ENCODE results near the gene FOXP2.

Gene FOXP2

GRCh38 chr7:114678116-114678515 lies 263.5 kb downstream of the FOXP2 start:
- H3K9ac ChIP-seq = no peak overlapping the region
- H3K4me2 ChIP-seq (ENCODE audit: low read length) = no peak overlapping the region
- H3K27me3 ChIP-seq (ENCODE audit: control insufficient read depth, insufficient read depth, low read length) = no peaks in the 10 kb centered on the region
- H3K36me3 ChIP-seq (ENCODE audit: control insufficient read depth, insufficient read depth, low read length) = no peaks in the 10 kb centered on the region
- H3K79me2 ChIP-seq = no peaks in the 10 kb centered on the region
- H2AFZ ChIP-seq = no peak overlapping the region
- no peak overlapping the region for H3K27ac ChIP-seq
- no peak overlapping the region for H3K4me3 ChIP-seq (ENCODE audit: low read depth, low read length)
- H3K9me3 ChIP-seq (ENCODE audit: control insufficient read depth, low read length) = no peaks in the 10 kb centered on the region
- TF ChIP-seq CTCF (IDR thresholded peaks at IDR 0.05) = no peak
- H3K4me1 ChIP-seq = no peaks in the 10 kb centered on the region

GRCh38 chr7:114687238-114687637 lies 272.6 kb downstream of the FOXP2 start:
- no peak for TF ChIP-seq CTCF (IDR thresholded peaks at IDR 0.05)
- no peaks in the 10 kb centered on the region for H3K79me2 ChIP-seq

GRCh38 chr7:114688443-114689055 lies 273.9 kb downstream of the FOXP2 start:
- H3K27me3 ChIP-seq (ENCODE audit: control insufficient read depth, insufficient read depth, low read length) = no peaks in the 10 kb centered on the region
- H3K27ac ChIP-seq = no peak overlapping the region
- no peaks in the 10 kb centered on the region for H3K79me2 ChIP-seq
- no peaks in the 10 kb centered on the region for H3K9me3 ChIP-seq (ENCODE audit: control insufficient read depth, low read length)
- H3K4me2 ChIP-seq (ENCODE audit: low read length) = no peak overlapping the region
- no peak for TF ChIP-seq CTCF (IDR thresholded peaks at IDR 0.05)
- H2AFZ ChIP-seq = no peak overlapping the region
- H3K4me1 ChIP-seq = no peaks in the 10 kb centered on the region
- no peaks in the 10 kb centered on the region for H3K36me3 ChIP-seq (ENCODE audit: control insufficient read depth, insufficient read depth, low read length)
- H3K4me3 ChIP-seq (ENCODE audit: low read depth, low read length) = no peak overlapping the region
- no peak overlapping the region for H3K9ac ChIP-seq

More at GRCh38 chr7:114687238-114687637, 272.6 kb downstream of the FOXP2 start:
- Histone ChIP-seq H3K4me2 (ENCODE audit: low read length) (no peak overlapping the region), H2AFZ (no peak overlapping the region), H3K9me3 (ENCODE audit: control insufficient read depth, low read length) (no peaks in the 10 kb centered on the region), H3K9ac (no peak overlapping the region), H3K4me1 (no peaks in the 10 kb centered on the region), H3K4me3 (ENCODE audit: low read depth, low read length) (no peak overlapping the region), H3K27me3 (ENCODE audit: control insufficient read depth, insufficient read depth, low read length) (no peaks in the 10 kb centered on the region), H3K36me3 (ENCODE audit: control insufficient read depth, insufficient read depth, low read length) (no peaks in the 10 kb centered on the region), H3K27ac (no peak overlapping the region)

DNA sequence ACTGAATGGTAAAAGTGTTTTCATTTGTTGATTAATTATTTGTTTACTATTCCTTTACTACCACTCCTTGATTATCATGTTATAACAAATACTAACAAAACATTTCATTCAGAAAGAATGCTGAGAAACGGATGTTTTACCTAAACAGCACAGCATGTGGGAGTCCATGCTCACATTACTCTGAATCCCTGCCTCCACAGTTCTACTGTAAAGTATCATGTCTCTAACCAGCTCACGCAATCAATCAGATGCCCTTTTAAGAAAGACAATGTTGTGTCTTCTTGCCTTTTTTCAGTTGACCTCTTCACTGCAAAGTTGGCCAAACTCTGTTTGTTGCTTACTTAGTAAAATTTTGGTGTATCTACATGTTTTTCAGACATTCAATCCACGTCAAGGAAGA lies 274.8 kb downstream of the FOXP2 start:
- Histone ChIP-seq H2AFZ (no peak overlapping the region), H3K79me2 (no peaks in the 10 kb centered on the region), H3K4me2 (ENCODE audit: low read length) (no peak overlapping the region), H3K9me3 (ENCODE audit: control insufficient read depth, low read length) (no peaks in the 10 kb centered on the region), H3K9ac (no peak overlapping the region), H3K36me3 (ENCODE audit: control insufficient read depth, insufficient read depth, low read length) (no peaks in the 10 kb centered on the region), H3K4me3 (ENCODE audit: low read depth, low read length) (no peak overlapping the region), H3K4me1 (no peaks in the 10 kb centered on the region), H3K27ac (no peak overlapping the region), H3K27me3 (ENCODE audit: control insufficient read depth, insufficient read depth, low read length) (no peaks in the 10 kb centered on the region)
- TF ChIP-seq CTCF (IDR thresholded peaks at IDR 0.05) = no peak

DNA sequence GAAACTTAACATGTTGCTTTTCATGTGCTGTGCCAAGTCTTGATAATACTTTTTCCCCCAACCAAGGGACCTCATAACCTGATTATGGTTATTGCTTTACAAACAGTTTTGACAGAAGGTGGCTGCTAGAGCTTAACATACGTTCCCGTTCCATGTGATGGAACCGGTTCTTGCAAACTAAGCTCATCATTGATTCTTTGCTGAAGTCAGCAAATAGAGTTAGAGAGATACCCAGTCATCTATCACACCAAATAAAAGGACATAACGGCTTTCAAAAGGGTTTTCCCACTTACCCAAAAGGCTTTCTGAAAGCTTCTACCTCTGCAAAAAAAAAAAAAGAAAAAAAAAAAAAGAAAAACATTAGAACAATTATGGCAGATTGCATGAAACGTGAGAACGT lies 277.0 kb downstream of the FOXP2 start:
- TF ChIP-seq CTCF (IDR thresholded peaks at IDR 0.05) = no peak
- Histone ChIP-seq H3K79me2 (no peaks in the 10 kb centered on the region), H3K4me3 (ENCODE audit: low read depth, low read length) (no peak overlapping the region), H3K27ac (no peak overlapping the region), H3K27me3 (ENCODE audit: control insufficient read depth, insufficient read depth, low read length) (no peaks in the 10 kb centered on the region), H3K36me3 (ENCODE audit: control insufficient read depth, insufficient read depth, low read length) (no peaks in the 10 kb centered on the region), H2AFZ (no peak overlapping the region), H3K4me2 (ENCODE audit: low read length) (no peak overlapping the region), H3K9ac (no peak overlapping the region), H3K9me3 (ENCODE audit: control insufficient read depth, low read length) (no peaks in the 10 kb centered on the region), H3K4me1 (no peaks in the 10 kb centered on the region)
